DOHH2 (cell line): ENCODE measurements around the gene OGDHL.

Experiments used
- H3F3A ChIP-seq: fragments of 200-600 bp; sonication (generic), shearing (Covaris generic); 2 replicates; pipeline ENCODE4 v1.6.0; 2016; ENCODE audit warnings: antibody characterized with exemption, mild to moderate bottlenecking; ENCODE audit not compliant: control insufficient read depth, insufficient read depth
- H3K27ac ChIP-seq: fragments of 200-600 bp; sonication (generic); 2 replicates; pipeline ENCODE4 v1.5.1; 2014; ENCODE audit warnings: low read depth, mild to moderate bottlenecking, low read length, moderate library complexity
- H3K27me3 ChIP-seq: fragments of 200-600 bp; sonication (generic); 2 replicates; pipeline ENCODE4 v1.6.1; 2014; ENCODE audit warnings: mild to moderate bottlenecking, low read length, mixed read lengths; ENCODE audit not compliant: control insufficient read depth
- H3K36me3 ChIP-seq: fragments of 200-600 bp; sonication (generic); 2 replicates; pipeline ENCODE4 v1.6.1; 2014; ENCODE audit warnings: mild to moderate bottlenecking, low read length, moderate library complexity, mixed read lengths; ENCODE audit not compliant: control insufficient read depth
- H3K4me1 ChIP-seq: fragments of 200-600 bp; sonication (generic); 2 replicates; pipeline ENCODE4 v1.6.1; 2014; ENCODE audit warnings: mild to moderate bottlenecking, low read length, mixed read lengths; ENCODE audit not compliant: control insufficient read depth
- H3K4me2 ChIP-seq: fragments of 200-600 bp; sonication (generic); 2 replicates; pipeline ENCODE4 v1.6.0; 2014; ENCODE audit warnings: mild to moderate bottlenecking, low read length, moderate library complexity
- H3K4me3 ChIP-seq: fragments of 200-600 bp; sonication (generic); 2 replicates; pipeline ENCODE4 v1.5.1; 2014; ENCODE audit warnings: mild to moderate bottlenecking, low read length, mixed read lengths
- H3K79me2 ChIP-seq: fragments of 200-600 bp; sonication (generic); 2 replicates; pipeline ENCODE4 v1.6.1; 2014; ENCODE audit warnings: mild to moderate bottlenecking, low read length, mixed read lengths; ENCODE audit not compliant: control insufficient read depth
- H3K9me2 ChIP-seq: fragments of 200-600 bp; sonication (generic); replicated peaks from 2 replicates; pipeline ENCODE4 v1.6.1; 2014; ENCODE audit warnings: mild to moderate bottlenecking, low read length, mixed read lengths; ENCODE audit not compliant: control insufficient read depth
- H3K9me3 ChIP-seq: fragments of 200-600 bp; sonication (generic); 2 replicates; pipeline ENCODE4 v1.6.1; 2014; ENCODE audit warnings: antibody characterized with exemption, low read length, mixed read lengths; ENCODE audit not compliant: control insufficient read depth, insufficient read depth
- H4K20me1 ChIP-seq: fragments of 200-600 bp; sonication (generic); 2 replicates; pipeline ENCODE4 v1.6.0; 2014; ENCODE audit warnings: low read depth, mild to moderate bottlenecking, antibody characterized with exemption, low read length, moderate library complexity; ENCODE audit not compliant: control insufficient read depth, insufficient read depth
- CTCF ChIP-seq: fragments of 200-600 bp; sonication (generic); IDR thresholded peaks from one replicate; pipeline ENCODE4 v1.5.1; 2014; ENCODE audit warnings: antibody characterized with exemption, mild to moderate bottlenecking, low read depth, low read length; ENCODE audit not compliant: poor library complexity, severe bottlenecking
- EZH2phosphoT487 ChIP-seq: fragments of 200-600 bp; sonication (generic); IDR thresholded peaks from 2 replicates; pipeline ENCODE4 v1.6.1; 2017; ENCODE audit warnings: borderline replicate concordance, mild to moderate bottlenecking, antibody characterized with exemption, low read length, moderate library complexity, mixed read lengths

Gene OGDHL

GRCh38 chr10:49690698-49691356 is 71.3 kb downstream of the OGDHL start:
- Histone ChIP-seq H3K4me3 (no peak overlapping the region), H3K9me2 (no peaks in the 10 kb centered on the region), H3K9me3 (no peaks in the 10 kb centered on the region), H3K4me1 (no peaks in the 10 kb centered on the region), H3K27me3 (peaks cover 32% of the 10 kb centered on the region), H3K27ac (no peak overlapping the region), H3K79me2 (no peaks in the 10 kb centered on the region), H4K20me1 (no peaks in the 10 kb centered on the region), H3F3A (no peaks in the 10 kb centered on the region), H3K36me3 (no peaks in the 10 kb centered on the region), H3K4me2 (no peak overlapping the region)
- TF ChIP-seq EZH2phosphoT487, result no peak
- TF ChIP-seq CTCF, result no peak

GRCh38 chr10:49689882-49690510 is 72.1 kb downstream of the OGDHL start:
- Histone ChIP-seq H3K4me2 (no peak overlapping the region), H3K27me3 (peaks cover 32% of the 10 kb centered on the region), H3K4me3 (no peak overlapping the region), H3K79me2 (no peaks in the 10 kb centered on the region), H3F3A (no peaks in the 10 kb centered on the region), H3K9me2 (no peaks in the 10 kb centered on the region), H3K4me1 (no peaks in the 10 kb centered on the region), H4K20me1 (no peaks in the 10 kb centered on the region), H3K27ac (no peak overlapping the region), H3K9me3 (no peaks in the 10 kb centered on the region), H3K36me3 (no peaks in the 10 kb centered on the region)
- TF ChIP-seq CTCF (no peak), EZH2phosphoT487 (no peak)

- Histone ChIP-seq H4K20me1 (no peaks in the 10 kb centered on the region), H3K36me3 (no peaks in the 10 kb centered on the region), H3K9me2 (no peaks in the 10 kb centered on the region), H3K4me1 (no peaks in the 10 kb centered on the region), H3K27ac (no peak overlapping the region), H3K9me3 (no peaks in the 10 kb centered on the region), H3K4me3 (no peak overlapping the region), H3K79me2 (no peaks in the 10 kb centered on the region), H3F3A (no peaks in the 10 kb centered on the region), H3K27me3 (peaks cover 32% of the 10 kb centered on the region), H3K4me2 (no peak overlapping the region)
- TF ChIP-seq CTCF (no peak), EZH2phosphoT487 (no peak)
Measured at GRCh38 chr10:49688920-49689319, 73.2 kb downstream of the OGDHL start.
